Raji (cell line): ENCODE results near the gene FAM107B.

Experiments
- POLR2A ChIP-seq: IDR thresholded peaks from 2 replicates; pipeline ENCODE4 v1.6.1; 2011; ENCODE audit warnings: low read depth, low read length, control low read depth; ENCODE audit not compliant: insufficient read depth

The FAM107B gene

DNA sequence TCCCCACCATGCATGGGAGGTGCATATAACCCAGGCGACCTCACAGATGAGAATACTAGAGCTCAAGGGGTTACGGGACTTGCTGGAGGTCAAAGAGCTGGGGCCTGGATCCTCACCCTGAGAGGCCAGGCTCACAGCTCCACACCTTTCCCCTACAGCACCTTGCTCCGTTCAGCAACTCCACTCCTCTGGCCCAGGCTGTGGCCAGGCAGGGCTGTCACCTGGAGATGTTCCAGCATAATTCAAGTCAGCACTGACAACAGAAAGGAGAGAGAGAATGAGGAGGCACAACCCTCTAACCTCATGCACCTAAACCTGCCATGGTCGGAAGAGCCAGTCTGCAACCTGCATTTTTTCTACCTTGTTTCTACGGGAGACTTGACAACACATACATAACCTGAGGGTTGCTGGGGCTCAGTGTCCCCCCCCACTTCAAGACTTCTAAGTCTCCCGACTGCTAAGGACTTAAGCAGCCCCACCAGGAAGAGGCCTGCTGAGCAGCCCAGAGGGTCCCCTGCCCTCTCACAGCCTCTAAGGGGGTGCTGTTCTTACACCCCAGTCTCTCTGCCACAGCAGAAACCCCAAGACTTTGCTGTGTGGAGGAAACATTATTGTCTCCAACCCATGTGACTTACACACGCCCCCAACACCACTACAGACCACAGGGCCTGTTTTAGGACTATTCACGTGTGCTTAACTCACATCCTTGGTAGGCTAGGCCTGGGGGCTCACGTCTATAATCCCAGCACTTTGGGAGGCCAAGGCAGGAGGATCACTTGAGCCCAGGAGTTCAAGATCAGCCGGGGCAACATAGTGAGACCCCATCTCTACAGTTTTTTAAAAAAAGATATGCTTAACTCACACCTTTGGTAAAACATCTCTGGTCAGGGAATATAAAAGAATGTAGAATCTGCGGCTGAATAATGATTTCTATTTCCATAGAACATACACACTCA lies 175.6 kb downstream of the FAM107B start:
- no peak for TF ChIP-seq POLR2A

DNA sequence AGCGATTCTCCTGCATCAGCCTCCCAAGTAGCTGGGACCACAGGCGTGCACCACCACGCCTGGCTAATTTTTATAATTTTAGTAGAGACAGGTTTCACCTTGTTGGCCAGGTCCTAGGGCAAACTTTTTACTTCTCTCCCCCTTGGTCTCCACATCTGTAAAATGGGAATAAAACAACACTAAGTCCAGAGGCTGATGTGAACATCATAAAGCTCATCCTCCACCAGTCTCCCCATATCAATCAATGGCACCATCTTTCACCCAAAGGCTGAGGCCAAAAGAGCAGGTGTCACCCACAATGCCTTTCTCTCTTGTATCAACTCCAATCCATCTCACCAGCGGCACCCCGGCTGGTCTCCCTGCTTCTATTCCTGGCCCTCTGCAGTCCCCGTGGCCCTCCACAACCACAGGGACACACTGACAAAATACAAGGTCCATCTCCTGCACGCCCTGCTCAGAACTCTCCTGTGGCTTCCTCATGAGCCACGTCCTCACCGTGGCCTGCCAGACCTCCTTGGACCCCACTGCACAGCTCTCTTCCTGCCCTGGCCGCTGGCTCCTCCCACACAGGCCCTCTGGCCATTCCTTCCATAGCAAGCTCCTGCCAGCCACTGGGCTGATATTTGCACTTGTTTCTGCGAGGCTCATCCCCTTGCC lies 179.0 kb downstream of the FAM107B start:
- TF ChIP-seq POLR2A = no peak

GRCh38 chr10:14594878-14595525 lies 179.7 kb downstream of the FAM107B start:
- no peak for TF ChIP-seq POLR2A

- TF ChIP-seq POLR2A = no peak
These were observed 180.9 kb downstream of the FAM107B start for GRCh38 chr10:14593806-14594205.

DNA sequence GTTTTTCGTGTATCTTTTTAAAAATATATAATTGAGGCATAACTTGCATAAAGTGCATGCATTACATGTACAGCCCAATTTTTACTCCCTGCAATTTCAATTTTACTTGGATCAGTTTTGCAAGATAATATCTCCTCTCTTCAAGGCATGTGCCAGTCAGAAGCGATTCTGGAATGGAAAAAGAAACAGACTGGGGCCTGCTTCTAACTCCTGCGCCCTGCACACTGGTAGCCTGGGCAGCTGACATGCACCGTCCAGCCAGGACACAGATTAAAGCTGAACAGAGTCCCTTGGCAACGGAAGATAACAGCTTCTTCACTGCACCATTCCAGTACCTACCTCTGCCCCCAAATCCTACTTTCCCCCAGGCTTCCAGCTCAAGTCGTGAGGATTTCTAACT lies 182.1 kb downstream of the FAM107B start:
- TF ChIP-seq POLR2A = no peak

DNA sequence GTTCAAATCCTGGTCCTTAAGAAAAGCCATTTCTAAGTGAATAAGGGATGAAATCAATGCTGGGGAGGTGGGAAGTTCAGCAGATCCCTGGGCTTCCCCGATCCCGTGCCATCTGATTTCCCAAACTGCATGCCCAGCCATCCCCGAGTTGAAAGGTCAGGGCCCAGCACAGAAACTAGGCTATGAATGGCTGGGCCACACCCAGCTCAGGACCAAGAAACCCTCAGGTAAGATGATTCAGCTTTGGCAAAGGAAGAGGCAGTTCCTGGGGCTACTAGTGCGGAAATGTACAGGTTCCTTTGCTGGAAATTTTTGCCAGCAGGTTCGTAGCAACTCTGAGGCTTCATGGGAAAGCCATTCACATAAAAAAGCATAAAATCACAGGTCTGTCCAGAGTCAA lies 182.7 kb downstream of the FAM107B start:
- TF ChIP-seq POLR2A = no peak

DNA sequence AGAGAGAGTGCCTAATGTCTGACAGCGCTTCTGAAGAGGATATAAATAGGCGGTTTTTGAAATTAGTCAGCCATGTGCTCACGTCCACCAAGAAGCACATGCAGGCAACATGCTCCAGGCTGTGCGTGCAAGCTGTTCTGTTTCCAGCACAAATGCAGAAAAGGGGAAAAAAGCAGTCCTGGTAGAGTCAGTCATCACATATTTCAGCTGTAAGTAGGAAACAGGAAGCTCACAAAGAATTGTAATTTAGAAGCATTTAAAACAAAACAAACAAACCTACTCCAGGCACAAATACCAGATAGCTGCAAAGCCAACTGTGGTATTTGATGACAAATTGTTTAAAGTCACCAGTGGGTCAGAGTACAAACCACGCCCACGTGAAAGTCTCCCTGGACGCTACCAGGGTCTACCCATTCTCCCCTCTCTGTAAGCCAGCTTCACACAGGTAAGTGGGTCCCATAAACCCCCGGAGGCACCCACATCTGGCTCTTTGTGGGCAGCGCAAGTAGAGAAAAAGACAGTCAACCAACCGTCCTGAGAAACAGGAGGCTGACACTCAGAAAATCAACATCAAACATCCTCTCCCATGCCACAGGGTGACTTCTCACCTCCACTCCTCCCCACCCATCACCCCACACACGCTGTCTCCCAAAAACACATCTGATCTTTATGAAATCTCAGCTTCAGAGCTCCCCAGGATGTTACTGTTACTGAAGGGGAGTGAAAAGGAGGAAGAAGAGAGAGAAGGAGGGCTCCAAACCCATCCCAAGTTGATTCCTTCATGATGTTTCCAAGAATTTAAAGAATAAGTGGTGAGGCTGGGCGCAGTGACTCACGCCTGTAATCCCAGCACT lies 186.4 kb downstream of the FAM107B start:
- TF ChIP-seq POLR2A = no peak

DNA sequence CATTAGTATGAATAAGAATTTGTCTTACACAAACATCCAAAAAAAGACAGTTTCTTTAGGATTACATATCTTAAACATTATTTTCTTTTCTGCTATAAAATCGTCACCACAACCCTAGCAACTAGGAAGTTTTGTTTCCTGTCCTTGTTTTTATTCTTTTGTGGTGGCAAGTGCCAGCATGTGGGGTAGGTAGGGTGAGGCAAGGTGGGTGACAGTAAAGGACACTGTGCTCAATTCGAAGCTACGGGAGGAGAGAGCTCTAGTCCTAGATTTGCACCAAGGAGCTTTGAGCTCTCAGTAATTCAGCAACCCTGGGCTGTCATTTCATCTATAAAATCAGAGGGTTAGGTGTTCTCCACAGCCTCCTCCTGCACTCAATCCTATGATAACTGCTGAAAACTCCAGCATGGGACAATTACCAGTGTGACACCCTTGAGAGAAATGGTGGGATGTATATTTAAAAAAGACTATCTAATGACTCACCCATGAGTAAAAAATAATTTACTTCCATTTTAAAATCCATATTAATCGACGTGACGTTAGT lies 187.1 kb downstream of the FAM107B start:
- TF ChIP-seq POLR2A = no peak

DNA sequence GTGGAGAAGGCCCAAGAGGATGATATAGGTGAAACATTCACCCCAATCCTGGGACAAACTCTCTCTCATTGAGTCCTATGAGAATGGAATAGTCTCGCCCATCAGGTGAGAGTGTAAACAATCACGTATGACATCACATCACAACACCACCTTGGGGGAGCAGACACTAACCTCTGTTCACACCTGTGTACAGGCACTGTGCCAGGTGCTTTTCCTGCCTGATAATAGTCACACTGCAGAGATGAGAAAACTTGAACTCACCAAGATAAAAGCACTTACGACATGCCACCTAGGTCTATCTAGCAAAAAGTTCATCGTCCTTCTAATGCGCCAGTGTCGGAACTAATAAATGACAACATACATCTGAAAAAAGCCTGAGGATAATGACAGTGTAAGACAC lies 187.8 kb downstream of the FAM107B start:
- no peak for TF ChIP-seq POLR2A

DNA sequence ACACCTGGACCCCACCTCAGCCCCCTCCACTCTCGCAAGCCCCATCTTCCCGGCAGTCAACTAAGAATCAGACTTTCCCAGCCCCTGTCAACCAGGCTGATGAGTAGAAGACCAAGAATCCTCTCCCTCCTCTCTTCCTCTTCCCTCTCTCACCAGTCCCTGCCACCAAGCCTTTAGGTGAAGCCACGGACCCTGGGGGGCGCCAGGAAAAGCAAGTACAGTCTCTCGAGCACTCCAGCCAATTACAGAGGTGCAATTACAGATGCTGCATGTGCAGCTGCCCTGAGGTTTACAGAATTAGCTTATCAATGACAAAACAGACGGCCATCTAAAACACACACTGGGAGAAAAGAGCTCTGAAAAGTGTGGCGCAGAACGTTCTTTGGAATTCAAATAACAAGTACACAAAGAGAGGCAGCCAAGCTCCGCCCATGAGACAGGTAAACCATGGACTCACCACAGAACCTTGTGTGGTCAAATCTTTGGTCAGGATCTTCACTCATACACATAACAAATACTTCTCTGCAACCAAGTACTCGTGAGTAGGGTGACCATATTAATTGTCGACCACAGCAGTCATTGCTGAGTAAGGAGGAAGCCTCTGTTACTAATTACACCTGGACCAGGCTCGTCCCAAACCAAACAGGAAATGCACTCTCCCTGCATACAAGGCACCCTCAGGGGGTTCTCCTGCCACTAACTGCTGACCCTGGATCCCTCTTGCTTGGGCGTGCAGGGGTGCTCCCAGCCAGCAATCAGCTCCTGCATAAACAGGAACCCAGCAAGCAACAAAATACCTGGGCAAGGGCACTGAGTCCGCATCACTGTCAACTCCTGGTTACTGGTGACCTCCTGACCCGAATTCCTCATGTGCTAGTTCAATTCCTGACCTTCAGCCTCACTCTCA lies 189.2 kb downstream of the FAM107B start:
- TF ChIP-seq POLR2A = no peak

DNA sequence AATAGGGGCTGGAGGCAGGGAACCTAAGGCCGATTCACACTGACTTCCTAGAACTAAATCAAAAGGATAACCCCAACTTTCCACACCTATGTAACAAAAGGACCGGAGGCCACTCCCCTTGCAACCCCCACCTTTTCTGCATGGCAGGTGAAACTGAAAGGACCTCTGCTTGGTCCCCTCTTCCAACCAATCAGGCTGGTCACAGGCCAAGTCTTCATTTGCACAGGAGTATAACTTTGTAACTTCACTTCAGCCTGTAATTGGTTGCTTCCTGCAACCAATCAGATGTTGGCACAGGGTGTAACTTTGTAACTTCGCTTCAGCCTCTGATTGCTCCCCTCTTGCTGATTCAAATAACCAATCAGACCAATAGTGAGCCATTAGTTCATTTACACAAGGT lies 190.0 kb downstream of the FAM107B start:
- TF ChIP-seq POLR2A = no peak

DNA sequence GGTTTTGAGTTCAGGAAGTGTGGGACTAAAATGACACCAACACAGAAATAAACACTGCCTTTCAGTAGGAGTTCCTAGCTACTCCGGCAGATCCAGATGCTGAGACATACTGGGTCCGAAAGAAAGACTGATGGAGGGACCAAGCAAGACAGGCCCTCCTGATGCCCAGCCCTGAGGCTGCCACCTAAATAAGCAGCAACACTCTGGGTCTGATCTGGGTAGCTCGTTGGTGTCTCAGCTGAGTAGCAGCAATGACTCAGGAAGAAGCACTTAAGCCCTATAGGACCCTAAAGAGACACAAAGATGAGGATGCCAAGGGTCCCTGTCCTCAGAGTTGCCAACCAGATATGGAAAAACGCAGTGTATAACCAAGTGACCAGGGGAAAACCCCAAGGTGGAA lies 190.7 kb downstream of the FAM107B start:
- TF ChIP-seq POLR2A = no peak

DNA sequence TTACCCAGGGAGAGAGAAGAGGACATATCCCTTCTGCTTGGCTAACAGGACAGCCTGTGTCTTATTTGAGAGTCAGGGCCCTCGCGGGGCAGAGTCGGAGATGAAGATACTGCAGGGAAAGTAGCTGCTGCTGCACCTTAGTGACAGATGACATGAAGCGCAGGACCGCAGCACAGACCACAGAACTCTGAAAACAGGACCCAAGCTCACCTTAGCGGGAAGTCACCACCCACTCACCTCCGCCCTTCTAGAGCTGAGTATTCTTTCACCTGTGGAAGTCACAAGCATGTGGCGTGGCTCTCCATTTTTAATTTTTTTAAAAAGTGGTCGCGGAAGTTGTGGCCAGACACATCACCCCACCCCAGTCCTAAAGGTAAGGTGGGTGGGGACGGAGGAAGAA lies 191.4 kb downstream of the FAM107B start:
- TF ChIP-seq POLR2A = no peak
